T-cell (primary cell): Measurements from ENCODE around the gene KCTD16. TPM values are rescaled to one million over a fixed set of nuclear protein-coding genes. Genes with fewer than 3 reads are reported as not detected.

Experiments
- ATAC-seq, 4 experiments: fragments of 200-7000 bp in 3 of 4; fragments of 150-1000 bp in 1 of 4; cut with Tn5 transposase; replicated peaks in 1 of 4; 1 replicate in 3 of 4; 2 replicates in 1 of 4; pipeline ENCODE4 v1.10.0; 2021; ENCODE audit warnings: moderate library complexity in 3 of 4, mild to moderate bottlenecking in 2 of 4, moderate number of reproducible peaks in 1 of 4
- CTCF ChIA-PET, 2 donors: fragments of 300-600 bp; sonication (Branson Sonifier 250); formaldehyde crosslinking; loops; one replicate each; lab custom pipeline; 2022; ENCODE audit warnings: antibody characterized with exemption in 2 of 2; lab: Charles Lee
- POLR2A ChIA-PET, 2 donors: fragments of 300-600 bp; sonication (Branson Sonifier 250); formaldehyde crosslinking; loops; one replicate each; lab custom pipeline; 2022; ENCODE audit warnings: antibody characterized with exemption in 2 of 2; lab: Charles Lee
- DNase-seq, 35 experiments: peaks; one replicate each; pipeline versions ENCODE4 v3.0.0 to v3.0.0-alpha.2; 2013 to 2023
- H3K27ac ChIP-seq: one replicate; pipeline ENCODE4 v1.5.1; 2013; ENCODE audit warnings: low read length
- H3K27me3 ChIP-seq, 2 experiments: replicated peaks in 1 of 2; 1 replicate in 1 of 2; 2 replicates in 1 of 2; pipeline versions ENCODE4 v1.6.1 to v1.7.0; 2013; ENCODE audit warnings: low read length in 1 of 2, mixed read lengths in 1 of 2; ENCODE audit not compliant: control insufficient read depth in 2 of 2, insufficient read depth in 2 of 2; ENCODE audit errors: extremely low read depth in 1 of 2
- H3K36me3 ChIP-seq, 2 donors: 1 replicate in 1 of 2; 2 replicates in 1 of 2; pipeline versions ENCODE4 v1.6.1 to v1.7.0; 2013; ENCODE audit warnings: low read length in 1 of 2; ENCODE audit not compliant: control insufficient read depth in 2 of 2, insufficient read depth in 1 of 2; ENCODE audit errors: extremely low read depth in 1 of 2
- H3K4me1 ChIP-seq, 2 experiments: 1 replicate in 1 of 2; 2 replicates in 1 of 2; pipeline versions ENCODE4 v1.6.1 to v1.7.0; 2013; ENCODE audit warnings: low read length in 2 of 2, mixed read lengths in 1 of 2; ENCODE audit not compliant: insufficient read depth in 2 of 2, control insufficient read depth in 1 of 2; ENCODE audit errors: extremely low read depth in 1 of 2
- H3K4me3 ChIP-seq, 2 donors: 1 replicate in 1 of 2; 2 replicates in 1 of 2; pipeline versions ENCODE4 v1.5.1 to v1.7.0; 2013; ENCODE audit warnings: mild to moderate bottlenecking in 2 of 2, low read length in 1 of 2, moderate library complexity in 1 of 2; ENCODE audit not compliant: control insufficient read depth in 1 of 2; ENCODE audit errors: extremely low read depth in 1 of 2
- H3K9me3 ChIP-seq: 2 replicates; pipeline ENCODE4 v1.7.0; 2013
- H3K27ac Mint-ChIP-seq, 2 donors: one replicate each; pipeline ENCODE4 v1.8.0; 2020 to 2021; ENCODE audit warnings: mild to moderate bottlenecking in 2 of 2, mixed read lengths in 2 of 2
- H3K27me3 Mint-ChIP-seq, 2 donors: one replicate each; pipeline ENCODE4 v1.8.0; 2021 to 2022; ENCODE audit warnings: mixed read lengths in 2 of 2
- H3K36me3 Mint-ChIP-seq: one replicate; pipeline ENCODE4 v1.8.0; 2021; ENCODE audit warnings: mixed read lengths
- H3K4me1 Mint-ChIP-seq, 3 donors: one replicate each; pipeline ENCODE4 v1.8.0; 2020 to 2022; ENCODE audit warnings: mixed read lengths in 3 of 3, mild to moderate bottlenecking in 1 of 3
- H3K4me3 Mint-ChIP-seq, 3 donors: one replicate each; pipeline ENCODE4 v1.8.0; 2020 to 2022; ENCODE audit warnings: mild to moderate bottlenecking in 3 of 3, mixed read lengths in 3 of 3, moderate library complexity in 3 of 3
- H3K9me3 Mint-ChIP-seq, 3 donors: one replicate each; pipeline ENCODE4 v1.8.0; 2020 to 2022; ENCODE audit warnings: mixed read lengths in 3 of 3
- WGBS: methylation state at CpG from one replicate; pipeline ENCODE4 v1.1.5; 2013; ENCODE audit warnings: missing lambda C conversion rate; ENCODE audit not compliant: insufficient coverage; 5-methylcytosine and 5-hydroxymethylcytosine counted together
- total RNA-seq, 35 experiments: library from RNA in 6 of 35; stranded (reverse) in 6 of 35; fragments of 120-200 nt in 1 of 35; gene quantifications; one replicate each; pipeline versions ENCODE4 v1.2.1 to v1.2.4 and lab custom pipeline; 2013 to 2026

Gene KCTD16
- total RNA-seq, 5 donors from 2014 or later (not counting 1 experiment from before 2014, with no cell fraction given) = 0.03 to 0.20 (median 0.10) TPM; not detected in 1

GRCh38 chr5:144370273-144370672, 199.6 kb downstream of the KCTD16 start:
- 86% methylated on average over 2 of the region's 3 CpGs for WGBS
- Histone ChIP-seq H3K36me3 (no peaks in the 10 kb centered on the region), H3K27me3 (no peaks in the 10 kb centered on the region), H3K27ac (no peak overlapping the region), H3K9me3 (no peaks in the 10 kb centered on the region), H3K4me1 (no peaks in the 10 kb centered on the region), H3K4me3 (no peak overlapping the region)
- peaks cover 0 to 4% (median 0%) of the 10 kb centered on the region in 3 donors for H3K9me3 Mint-ChIP-seq
- no peak overlapping the region for H3K4me3 Mint-ChIP-seq
- no peaks in the 10 kb centered on the region for H3K4me1 Mint-ChIP-seq
- POLR2A ChIA-PET = no interaction called here
- no peak overlapping the region for H3K27ac Mint-ChIP-seq
- CTCF ChIA-PET = no interaction called here
- ATAC-seq (no peak), DNase-seq (no peak)
- peaks cover 2 to 9% of the 10 kb centered on the region in 2 donors for H3K27me3 Mint-ChIP-seq
- no peaks in the 10 kb centered on the region for H3K36me3 Mint-ChIP-seq

- H3K27ac ChIP-seq = no peak overlapping the region
- ATAC-seq (no peak), DNase-seq (no peak)
- no peaks in the 10 kb centered on the region for H3K4me1 Mint-ChIP-seq
- no peaks in the 10 kb centered on the region for H3K4me1 ChIP-seq
- POLR2A ChIA-PET = no interaction called here
- CTCF ChIA-PET = no interaction called here
- H3K27me3 ChIP-seq = no peaks in the 10 kb centered on the region
- no peaks in the 10 kb centered on the region for H3K9me3 ChIP-seq
- no peak overlapping the region for H3K4me3 Mint-ChIP-seq
- no peak overlapping the region for H3K4me3 ChIP-seq
- H3K9me3 Mint-ChIP-seq = peaks cover 0 to 14% (median 5%) of the 10 kb centered on the region in 3 donors
- no peaks in the 10 kb centered on the region for H3K36me3 Mint-ChIP-seq
- no CpG with 5 or more reads among the region's 1 CpG for WGBS
- no peak overlapping the region for H3K27ac Mint-ChIP-seq
- peaks cover 2 to 9% of the 10 kb centered on the region in 2 donors for H3K27me3 Mint-ChIP-seq
- no peaks in the 10 kb centered on the region for H3K36me3 ChIP-seq
Measured at GRCh38 chr5:144374637-144375036, 204.0 kb downstream of the KCTD16 start.

DNA sequence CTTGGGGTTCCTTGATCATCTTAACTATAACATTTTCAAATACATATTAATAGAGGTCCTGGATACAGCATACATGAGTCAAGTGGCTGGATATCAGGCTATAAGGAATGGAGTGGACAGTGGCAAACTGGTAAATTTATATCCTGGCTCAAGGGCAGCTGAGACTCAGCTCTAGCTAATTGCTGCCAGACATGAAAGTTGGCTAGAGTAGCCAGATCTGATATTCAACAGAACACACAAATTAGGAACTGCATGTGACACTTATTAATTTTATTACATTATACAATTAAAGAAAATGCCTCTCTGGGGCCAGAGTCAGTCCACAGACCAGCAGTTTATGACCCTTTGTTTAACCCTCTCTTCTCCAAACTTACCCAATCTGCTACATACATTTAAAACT, 206.5 kb downstream of the KCTD16 start:
- Mint-ChIP-seq H3K4me3 (no peak overlapping the region), H3K4me1 (no peaks in the 10 kb centered on the region), H3K36me3 (no peaks in the 10 kb centered on the region), H3K27ac (no peak overlapping the region), H3K9me3 (peaks cover 13 to 24% (median 19%) of the 10 kb centered on the region in 3 donors), H3K27me3 (peaks cover 2 to 4% of the 10 kb centered on the region in 2 donors)
- CTCF ChIA-PET = no interaction called here
- Histone ChIP-seq H3K4me3 (no peak overlapping the region), H3K36me3 (no peaks in the 10 kb centered on the region), H3K27ac (no peak overlapping the region), H3K27me3 (no peaks in the 10 kb centered on the region), H3K9me3 (no peaks in the 10 kb centered on the region), H3K4me1 (no peaks in the 10 kb centered on the region)
- no peak for DNase-seq
- POLR2A ChIA-PET = no interaction called here
- no peak for ATAC-seq

DNA sequence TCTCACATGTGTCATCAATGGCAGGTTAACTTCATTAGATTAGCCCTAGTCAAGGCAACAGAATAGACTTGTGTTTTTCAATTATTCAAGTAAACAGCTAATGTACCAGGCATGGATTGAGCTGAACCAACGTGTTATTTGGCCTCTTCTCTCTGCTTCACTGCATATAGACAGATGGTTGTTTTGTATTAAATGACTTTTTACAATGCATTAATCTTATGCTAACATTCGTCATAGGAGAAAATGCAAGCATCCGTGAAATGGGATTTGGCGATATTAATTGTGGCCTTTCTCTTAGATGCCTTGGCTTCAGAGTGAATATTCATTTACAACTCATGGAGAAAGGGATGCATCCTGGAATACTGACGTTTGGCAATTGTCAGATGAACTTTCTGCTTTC, 208.0 kb downstream of the KCTD16 start:
- CTCF ChIA-PET = no interaction called here
- no peak for ATAC-seq
- POLR2A ChIA-PET = no interaction called here
- Histone ChIP-seq H3K27ac (no peak overlapping the region), H3K9me3 (no peaks in the 10 kb centered on the region), H3K4me3 (no peak overlapping the region), H3K4me1 (no peaks in the 10 kb centered on the region), H3K27me3 (no peaks in the 10 kb centered on the region), H3K36me3 (no peaks in the 10 kb centered on the region)
- no peak for DNase-seq
- Mint-ChIP-seq H3K27ac (no peak overlapping the region), H3K4me1 (no peaks in the 10 kb centered on the region), H3K36me3 (no peaks in the 10 kb centered on the region), H3K9me3 (peaks cover 13 to 29% (median 25%) of the 10 kb centered on the region in 3 donors), H3K4me3 (no peak overlapping the region), H3K27me3 (no peaks in the 10 kb centered on the region)
- 100% methylated on average over 1 of the region's 5 CpGs for WGBS

GRCh38 chr5:144385597-144385996, 214.9 kb downstream of the KCTD16 start:
- Mint-ChIP-seq H3K4me3 (no peak overlapping the region), H3K4me1 (no peaks in the 10 kb centered on the region), H3K27ac (no peak overlapping the region), H3K27me3 (no peaks in the 10 kb centered on the region), H3K9me3 (peaks cover 10 to 23% (median 18%) of the 10 kb centered on the region in 3 donors), H3K36me3 (no peaks in the 10 kb centered on the region)
- no peaks in the 10 kb centered on the region for H3K9me3 ChIP-seq
- POLR2A ChIA-PET = no interaction called here
- H3K4me1 ChIP-seq = no peaks in the 10 kb centered on the region
- no peak overlapping the region for H3K4me3 ChIP-seq
- CTCF ChIA-PET = no interaction called here
- no peaks in the 10 kb centered on the region for H3K27me3 ChIP-seq
- WGBS = no CpG with 5 or more reads among the region's 1 CpG
- H3K27ac ChIP-seq = no peak overlapping the region
- ATAC-seq = no peak
- no peak for DNase-seq
- no peaks in the 10 kb centered on the region for H3K36me3 ChIP-seq

DNA sequence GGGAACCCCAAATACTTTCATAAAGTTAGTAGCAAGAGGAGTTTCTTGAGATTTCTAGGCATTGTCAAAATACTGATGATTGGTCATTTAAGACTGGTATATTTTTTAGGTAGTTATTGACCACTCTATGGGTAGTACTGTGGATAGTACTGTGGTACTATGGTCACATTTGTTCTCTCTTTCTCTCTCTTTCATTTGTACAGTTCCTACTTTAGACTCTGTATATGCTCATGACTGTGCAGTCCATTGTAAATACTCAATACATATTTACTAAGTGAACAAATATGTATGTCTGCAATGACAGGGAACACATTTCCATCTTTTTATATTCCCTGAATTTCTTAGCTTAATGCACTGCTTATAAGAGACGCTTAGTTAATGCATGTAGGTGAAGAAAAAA, 215.6 kb downstream of the KCTD16 start:
- WGBS = no CpG with 5 or more reads among the region's 1 CpG
- H3K36me3 ChIP-seq = no peaks in the 10 kb centered on the region
- no peak for DNase-seq

DNA sequence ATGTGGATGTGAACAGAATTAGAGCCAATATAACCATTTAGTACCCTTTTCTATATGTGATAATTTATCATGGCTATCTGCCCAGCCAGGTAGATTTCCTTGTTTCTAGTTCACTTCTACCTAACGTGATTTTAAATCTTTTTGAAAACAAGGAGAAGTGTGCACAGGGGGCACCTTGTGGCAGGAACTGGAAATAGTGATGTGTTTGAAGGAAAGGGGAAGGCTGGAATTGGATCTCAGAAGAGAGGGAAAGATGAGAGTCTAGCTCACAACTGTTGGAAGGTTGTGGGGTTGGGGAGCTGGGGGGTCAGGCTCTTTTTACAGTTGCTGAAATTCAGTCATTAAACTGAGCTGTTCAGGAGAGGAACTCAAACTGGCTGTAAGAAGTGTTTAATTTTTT, 219.5 kb downstream of the KCTD16 start:
- POLR2A ChIA-PET = interaction anchor here in 1 of 2 donors (0.5 kb wide), 1 partner anchor 1517 kb away, joined by 4 read pairs; no protein-coding TSS in a partner anchor
- no peak overlapping the region for H3K4me3 ChIP-seq
- Mint-ChIP-seq H3K9me3 (peaks cover 0 to 14% (median 0%) of the 10 kb centered on the region in 3 donors), H3K27me3 (no peaks in the 10 kb centered on the region), H3K4me1 (no peaks in the 10 kb centered on the region), H3K4me3 (no peak overlapping the region), H3K27ac (no peak overlapping the region), H3K36me3 (no peaks in the 10 kb centered on the region)
- H3K4me1 ChIP-seq = no peaks in the 10 kb centered on the region
- ATAC-seq = no peak
- no peak overlapping the region for H3K27ac ChIP-seq
- WGBS = no CpG with 5 or more reads among the region's 1 CpG
- no peak for DNase-seq
- no peaks in the 10 kb centered on the region for H3K9me3 ChIP-seq
- no peaks in the 10 kb centered on the region for H3K36me3 ChIP-seq
- no peaks in the 10 kb centered on the region for H3K27me3 ChIP-seq
- CTCF ChIA-PET = no interaction called here

More for the DNA sequence above, 215.6 kb downstream of the KCTD16 start:
- Mint-ChIP-seq H3K36me3 (no peaks in the 10 kb centered on the region), H3K9me3 (peaks cover 4 to 21% (median 11%) of the 10 kb centered on the region in 3 donors), H3K4me1 (no peaks in the 10 kb centered on the region), H3K4me3 (no peak overlapping the region), H3K27ac (no peak overlapping the region), H3K27me3 (no peaks in the 10 kb centered on the region)
- H3K27me3 ChIP-seq = no peaks in the 10 kb centered on the region
- H3K4me1 ChIP-seq = no peaks in the 10 kb centered on the region
- ChIA-PET POLR2A (no interaction called here), CTCF (no interaction called here)
- ATAC-seq = no peak
- H3K27ac ChIP-seq = no peak overlapping the region
- H3K9me3 ChIP-seq = no peaks in the 10 kb centered on the region
- H3K4me3 ChIP-seq = no peak overlapping the region
